Mucosa of rectum (tissue), 2 donors: Measurements from ENCODE around the gene C1QTNF6.

ENCODE experiments used
- H3K27ac ChIP-seq, 2 donors: one replicate each; pipeline ENCODE4 v1.7.0; 2013; ENCODE audit warnings: inconsistent platforms in 2 of 2, low read depth in 2 of 2, low read length in 2 of 2
- H3K27me3 ChIP-seq, 2 donors: one replicate each; pipeline ENCODE4 v1.7.0; 2013; ENCODE audit warnings: low read length in 2 of 2; ENCODE audit not compliant: control insufficient read depth in 2 of 2, insufficient read depth in 2 of 2
- H3K36me3 ChIP-seq, 2 donors: one replicate each; pipeline ENCODE4 v1.7.0; 2013; ENCODE audit warnings: low read length in 2 of 2; ENCODE audit not compliant: control insufficient read depth in 2 of 2, insufficient read depth in 2 of 2
- H3K4me1 ChIP-seq, 2 donors: one replicate each; pipeline ENCODE4 v1.7.0; 2013; ENCODE audit warnings: low read length in 2 of 2, mild to moderate bottlenecking in 1 of 2; ENCODE audit not compliant: control insufficient read depth in 2 of 2, insufficient read depth in 2 of 2
- H3K4me3 ChIP-seq, 2 donors: one replicate each; pipeline ENCODE4 v1.7.0; 2013; ENCODE audit warnings: low read length in 2 of 2
- H3K9ac ChIP-seq, 2 donors: one replicate each; pipeline ENCODE4 v1.7.0; 2013; ENCODE audit warnings: low read length in 2 of 2, low read depth in 1 of 2, mild to moderate bottlenecking in 1 of 2
- H3K9me3 ChIP-seq, 2 donors: one replicate each; pipeline ENCODE4 v1.7.0; 2013; ENCODE audit warnings: low read length in 2 of 2; ENCODE audit not compliant: control insufficient read depth in 2 of 2
- donor health status: healthy.
- donor health status: Normal muscosa, but diverticular disease.

C1QTNF6 gene

DNA sequence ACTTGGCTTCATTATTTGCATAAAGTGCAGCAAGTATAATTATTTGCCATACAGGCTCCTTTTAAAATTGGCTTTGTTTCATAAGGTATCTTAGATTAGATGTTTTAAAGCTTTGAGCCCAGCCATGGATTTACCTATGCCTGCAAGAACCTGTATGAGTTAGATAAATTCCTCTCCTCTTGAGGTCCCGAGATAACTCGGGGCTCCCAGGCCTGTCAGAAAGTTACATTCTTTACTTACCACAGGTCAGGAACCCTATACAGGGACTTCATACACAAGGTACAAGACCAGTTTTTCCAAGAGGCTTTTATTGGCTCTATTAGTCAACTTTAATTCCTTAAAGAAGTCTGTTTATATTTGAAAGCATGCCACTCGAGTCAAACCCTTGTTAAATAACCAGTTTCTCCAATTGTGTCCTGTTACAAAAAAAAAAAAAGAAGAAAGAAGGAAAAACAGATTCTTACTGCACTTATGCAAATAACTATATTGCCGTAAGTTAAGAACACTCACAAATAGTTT lies 2.3 kb upstream of the C1QTNF6 start:
- peaks cover 46 to 52% of the 10 kb centered on the region in 2 donors for H3K4me1 ChIP-seq
- H3K27ac ChIP-seq: no peak overlapping the region
- H3K9ac ChIP-seq: no peak overlapping the region
- no peak overlapping the region for H3K4me3 ChIP-seq
- no peaks in the 10 kb centered on the region for H3K9me3 ChIP-seq
- no peaks in the 10 kb centered on the region for H3K27me3 ChIP-seq
- H3K36me3 ChIP-seq: no peaks in the 10 kb centered on the region

- H3K9me3 ChIP-seq: no peaks in the 10 kb centered on the region
- peak overlapping the region; percentile 41 to 56 for H3K9ac ChIP-seq
- peak overlapping the region; percentile 34 to 68 for H3K4me3 ChIP-seq
- H3K4me1 ChIP-seq: peaks cover 43 to 52% of the 10 kb centered on the region in 2 donors
- H3K27me3 ChIP-seq: no peaks in the 10 kb centered on the region
- H3K27ac ChIP-seq: peak overlapping the region; percentile 76 to 94
- no peaks in the 10 kb centered on the region for H3K36me3 ChIP-seq
Observed at GRCh38 chr22:37188901-37189466, 937 bp upstream of the C1QTNF6 start.

DNA sequence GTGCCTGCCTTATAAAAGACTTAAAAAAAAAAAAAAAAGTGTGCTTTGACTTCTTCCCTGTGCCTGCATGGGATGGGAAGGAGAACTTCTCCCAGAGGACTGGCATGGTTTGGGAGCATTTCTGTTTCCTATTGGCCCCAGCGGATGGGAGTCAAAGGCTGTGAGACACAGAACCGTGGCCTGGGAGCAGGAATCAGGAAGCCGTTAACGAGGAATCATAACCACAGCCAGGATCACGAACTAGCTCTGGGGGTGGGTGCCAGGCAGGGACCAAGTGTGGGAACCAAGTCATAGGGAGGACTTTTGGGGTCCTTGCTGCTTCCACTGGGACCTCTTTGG lies 526 bp downstream of the C1QTNF6 start:
- Histone ChIP-seq H3K27me3 (no peaks in the 10 kb centered on the region), H3K27ac (peak overlapping the region; percentile 76 to 94), H3K9ac (peak overlapping the region; percentile 56 to 61), H3K4me1 (peaks cover 34 to 39% of the 10 kb centered on the region in 2 donors), H3K9me3 (no peaks in the 10 kb centered on the region), H3K4me3 (peak overlapping the region; percentile 34 to 68), H3K36me3 (no peaks in the 10 kb centered on the region)

DNA sequence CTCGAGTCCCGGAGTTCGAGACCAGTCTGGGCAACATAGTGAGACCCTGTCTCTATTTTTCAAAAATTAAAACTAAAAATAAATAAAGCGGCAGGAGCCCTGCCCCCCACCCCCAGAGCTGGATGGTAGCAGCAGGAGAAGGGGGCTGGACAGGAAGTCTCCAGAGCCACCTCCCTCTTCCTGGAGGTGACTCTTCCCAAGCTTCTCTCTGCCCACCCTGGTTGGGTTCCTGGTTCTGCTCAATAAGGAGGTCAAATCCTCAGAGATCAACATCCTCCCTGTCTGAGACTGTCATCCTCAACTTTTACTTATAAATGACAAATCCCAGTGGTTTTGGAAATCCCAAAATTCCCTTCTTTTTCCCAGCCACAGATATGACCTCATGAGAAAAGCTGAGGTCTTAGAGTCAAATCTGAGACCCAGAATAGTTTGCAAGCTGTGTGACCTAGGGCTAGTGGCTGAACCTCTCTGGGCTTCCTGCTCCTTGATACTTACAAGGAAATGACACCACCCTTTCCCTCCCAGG lies 987 bp downstream of the C1QTNF6 start:
- peaks cover 32 to 36% of the 10 kb centered on the region in 2 donors for H3K4me1 ChIP-seq
- H3K9me3 ChIP-seq: no peaks in the 10 kb centered on the region
- H3K4me3 ChIP-seq: peak overlapping the region in 1 of 2 donors; percentile 68
- H3K36me3 ChIP-seq: no peaks in the 10 kb centered on the region
- peak overlapping the region in 1 of 2 donors; percentile 56 for H3K9ac ChIP-seq
- H3K27ac ChIP-seq: peak overlapping the region; percentile 76 to 94
- no peaks in the 10 kb centered on the region for H3K27me3 ChIP-seq

DNA sequence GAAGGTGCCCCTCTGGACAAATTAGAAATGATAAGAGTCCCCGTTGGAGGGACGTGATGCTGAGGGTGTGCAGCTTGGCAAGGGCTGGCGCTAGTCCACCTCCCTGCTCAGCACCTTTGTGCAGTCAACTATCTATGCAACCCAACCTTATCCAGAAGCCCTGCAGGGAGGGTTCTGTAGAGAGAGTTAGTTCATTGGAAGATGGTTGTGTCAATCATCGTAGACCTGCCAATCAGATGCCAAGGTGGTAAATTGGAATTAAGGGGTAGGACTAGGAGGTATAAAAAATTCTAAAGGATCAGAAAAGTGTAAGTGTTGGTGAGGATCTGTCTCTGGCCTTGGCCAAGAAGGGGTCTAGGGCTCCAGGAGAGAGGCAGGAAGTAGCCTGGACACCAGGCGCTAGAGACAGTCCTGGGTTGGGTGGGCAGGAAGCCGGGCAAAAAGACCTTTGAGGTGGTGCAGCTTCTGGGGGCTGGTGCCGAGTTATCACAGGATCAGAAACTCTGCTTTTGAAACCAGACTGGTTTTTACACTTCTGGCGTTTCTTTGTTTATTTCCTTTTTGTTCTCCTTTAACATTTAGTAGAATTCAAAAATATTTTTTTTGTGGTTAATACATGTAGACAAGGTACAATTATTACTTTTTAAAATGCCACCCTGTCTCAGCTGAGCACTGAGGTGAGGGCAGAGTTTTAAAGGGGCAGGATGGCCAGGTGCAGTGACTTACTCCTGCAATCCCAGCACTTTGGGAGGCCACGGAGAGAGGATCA lies 1.6 kb downstream of the C1QTNF6 start:
- peak overlapping the region in 1 of 2 donors; percentile 56 for H3K9ac ChIP-seq
- peaks cover 31 to 34% of the 10 kb centered on the region in 2 donors for H3K4me1 ChIP-seq
- H3K36me3 ChIP-seq: no peaks in the 10 kb centered on the region
- H3K27me3 ChIP-seq: no peaks in the 10 kb centered on the region
- H3K9me3 ChIP-seq: no peaks in the 10 kb centered on the region
- H3K4me3 ChIP-seq: no peak overlapping the region
- peak overlapping the region in 1 of 2 donors; percentile 94 for H3K27ac ChIP-seq

DNA sequence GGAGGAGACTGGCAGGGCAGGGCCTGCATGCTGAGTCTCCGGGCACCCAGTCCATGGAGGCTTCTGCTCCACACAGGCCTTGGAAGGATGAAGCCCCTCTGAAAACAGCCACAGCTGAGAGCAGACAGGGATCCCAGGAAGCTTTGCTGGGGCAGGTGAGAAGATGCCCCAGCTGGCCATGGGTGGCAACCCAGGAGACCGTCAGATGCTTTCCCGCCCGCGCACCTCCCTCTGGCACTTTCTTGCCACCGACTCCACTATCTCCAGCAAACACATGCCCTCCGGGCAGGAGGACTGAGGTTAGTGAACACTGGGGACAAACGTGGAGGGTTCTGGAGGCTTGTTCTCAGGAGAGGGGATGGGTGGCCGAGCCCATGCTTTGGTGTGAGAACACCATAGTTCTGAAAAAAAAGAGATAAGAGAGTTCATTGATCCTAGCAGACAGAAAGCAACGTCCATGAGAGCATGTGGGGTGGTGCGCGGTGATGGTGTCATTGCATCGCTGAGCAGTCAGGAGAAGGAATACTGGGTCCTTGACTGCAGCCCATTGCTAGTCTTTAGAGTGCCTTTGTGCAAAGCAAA lies 2.3 kb downstream of the C1QTNF6 start:
- Histone ChIP-seq H3K27ac (no peak overlapping the region), H3K4me3 (no peak overlapping the region), H3K27me3 (no peaks in the 10 kb centered on the region), H3K9me3 (no peaks in the 10 kb centered on the region), H3K4me1 (peaks cover 31 to 35% of the 10 kb centered on the region in 2 donors), H3K9ac (no peak overlapping the region), H3K36me3 (no peaks in the 10 kb centered on the region)

DNA sequence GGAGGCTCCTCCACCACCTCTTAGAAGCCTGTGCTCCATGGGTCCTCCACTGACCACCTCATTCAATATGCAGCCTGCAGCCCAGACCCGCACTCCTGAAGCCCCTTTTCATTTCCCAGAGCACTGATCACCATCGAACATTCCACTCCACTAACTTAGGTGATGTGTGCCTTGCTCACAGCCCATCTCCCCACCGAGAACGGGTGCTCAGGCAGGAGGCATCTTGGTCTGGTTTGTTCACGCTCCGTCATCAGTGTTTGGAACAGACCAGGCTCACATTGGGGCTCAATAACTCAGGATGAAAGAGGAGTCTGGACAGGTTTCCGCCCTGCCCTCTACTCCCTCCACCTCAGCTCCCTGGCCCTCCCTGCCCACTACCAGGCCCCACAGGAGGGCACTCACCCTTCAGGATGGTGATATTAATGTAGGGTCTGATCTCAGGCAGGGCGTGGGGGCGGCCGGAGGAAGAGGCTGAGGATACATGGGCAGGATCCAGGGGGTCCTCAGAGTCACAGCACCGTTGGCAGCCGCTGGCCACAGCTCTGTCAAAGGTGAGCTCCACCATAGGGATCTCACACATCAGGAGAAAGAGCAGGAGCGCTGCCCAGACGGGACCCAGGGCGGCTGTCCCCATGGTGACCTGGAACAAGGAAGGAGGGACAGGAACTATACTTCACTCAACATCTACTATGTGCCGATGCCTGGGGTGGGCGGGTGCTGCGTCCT lies 3.1 kb downstream of the C1QTNF6 start:
- H3K4me1 ChIP-seq: peaks cover 38 to 42% of the 10 kb centered on the region in 2 donors
- no peak overlapping the region for H3K9ac ChIP-seq
- H3K27me3 ChIP-seq: no peaks in the 10 kb centered on the region
- no peak overlapping the region for H3K27ac ChIP-seq
- no peaks in the 10 kb centered on the region for H3K36me3 ChIP-seq
- no peaks in the 10 kb centered on the region for H3K9me3 ChIP-seq
- H3K4me3 ChIP-seq: no peak overlapping the region

DNA sequence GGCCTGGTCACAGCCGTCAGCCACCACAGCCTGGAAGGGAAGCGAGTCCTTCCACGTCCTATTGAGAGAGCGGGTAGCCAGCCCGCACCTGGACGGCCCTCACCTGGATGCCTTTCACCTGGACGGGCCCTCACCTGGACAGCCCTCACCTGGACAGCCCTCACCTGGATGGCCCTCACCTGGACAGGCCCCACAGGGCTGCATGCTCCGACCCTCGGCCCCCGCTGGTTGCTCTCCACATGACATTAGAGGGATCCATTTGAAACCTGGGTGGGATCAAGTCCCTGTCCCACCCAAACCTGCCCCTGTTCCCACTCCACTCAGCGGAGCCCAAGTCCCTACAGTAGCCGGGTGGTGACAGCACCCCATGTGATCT lies 3.7 kb downstream of the C1QTNF6 start:
- H3K9ac ChIP-seq: no peak overlapping the region
- H3K27ac ChIP-seq: no peak overlapping the region
- H3K27me3 ChIP-seq: no peaks in the 10 kb centered on the region
- H3K36me3 ChIP-seq: no peaks in the 10 kb centered on the region
- no peaks in the 10 kb centered on the region for H3K9me3 ChIP-seq
- H3K4me3 ChIP-seq: no peak overlapping the region
- H3K4me1 ChIP-seq: peaks cover 44 to 47% of the 10 kb centered on the region in 2 donors

DNA sequence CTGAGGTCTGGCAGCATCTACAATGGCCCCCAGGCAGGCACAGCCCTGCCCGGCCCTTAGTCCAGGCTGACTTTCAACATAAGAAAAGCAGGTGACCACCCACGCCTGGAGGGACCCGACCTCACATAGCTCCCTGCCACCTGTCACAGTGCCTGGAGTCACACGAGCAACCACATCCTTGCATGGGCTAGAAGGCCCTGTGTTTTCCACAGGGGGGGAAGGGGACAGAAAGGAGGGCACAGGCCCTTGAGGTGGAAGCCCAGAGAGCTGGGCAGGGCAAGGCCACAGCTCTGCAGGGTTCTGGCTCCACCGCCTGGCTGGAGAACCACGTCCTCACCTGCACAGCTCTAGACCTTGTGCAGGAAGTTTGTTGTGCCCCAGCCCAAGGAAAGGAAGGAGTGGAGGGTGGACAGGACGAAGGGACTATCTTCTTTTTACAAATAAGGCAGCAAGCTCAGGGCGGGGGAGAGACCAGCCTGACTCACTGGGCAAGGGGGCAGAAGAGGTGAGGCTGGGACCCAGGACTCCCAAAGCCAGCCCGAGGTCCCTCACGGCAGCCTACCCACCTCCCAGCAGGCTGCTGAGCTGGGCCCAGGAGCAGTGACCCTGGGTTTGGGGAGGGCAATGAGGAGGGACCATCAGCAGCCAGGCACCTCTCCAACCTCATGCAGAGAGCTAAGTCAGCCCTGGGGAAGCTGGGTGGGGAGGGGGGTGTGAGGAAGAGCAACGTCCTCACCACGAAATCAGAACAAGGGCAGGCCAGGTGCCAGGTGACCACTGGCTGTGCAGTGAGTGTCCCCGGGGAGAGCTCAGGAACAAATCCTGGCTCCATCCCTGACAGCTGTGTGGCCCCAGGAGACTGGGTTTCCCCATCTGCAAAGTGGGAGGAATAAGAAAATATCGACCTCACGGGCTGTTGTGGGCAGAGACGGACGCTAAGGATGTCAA lies 4.3 kb downstream of the C1QTNF6 start:
- H3K27ac ChIP-seq: no peak overlapping the region
- no peak overlapping the region for H3K9ac ChIP-seq
- H3K4me1 ChIP-seq: peaks cover 44 to 46% of the 10 kb centered on the region in 2 donors

More for the DNA sequence above, 4.3 kb downstream of the C1QTNF6 start:
- H3K27me3 ChIP-seq: no peaks in the 10 kb centered on the region
- no peaks in the 10 kb centered on the region for H3K36me3 ChIP-seq
- H3K9me3 ChIP-seq: no peaks in the 10 kb centered on the region
- no peak overlapping the region for H3K4me3 ChIP-seq
